Neural progenitor cell (in vitro differentiated cells): ENCODE data around the gene TMEM41A.

ENCODE experiments used
- CTCF ChIP-seq: fragments of 200-600 bp; sonication (generic); IDR thresholded peaks from 2 replicates; pipeline ENCODE4 v1.5.1; 2017; ENCODE audit warnings: antibody characterized with exemption, mild to moderate bottlenecking
- EZH2 ChIP-seq: fragments of 200-600 bp; sonication (generic); IDR thresholded peaks from 2 replicates; pipeline ENCODE4 v1.6.1; 2017; ENCODE audit warnings: antibody characterized with exemption, mild to moderate bottlenecking, moderate library complexity
- EZH2phosphoT487 ChIP-seq: fragments of 200-600 bp; sonication (generic); IDR thresholded peaks from 2 replicates; pipeline ENCODE4 v1.6.1; 2017; ENCODE audit warnings: antibody characterized with exemption

GRCh38 chr3:185490241-185490640, 8.6 kb downstream of the TMEM41A start:
- TF ChIP-seq CTCF, result no peak
- no peak for TF ChIP-seq EZH2
- TF ChIP-seq EZH2phosphoT487, result no peak
